Measurements from ENCODE around the gene TMEM168.

DNA sequence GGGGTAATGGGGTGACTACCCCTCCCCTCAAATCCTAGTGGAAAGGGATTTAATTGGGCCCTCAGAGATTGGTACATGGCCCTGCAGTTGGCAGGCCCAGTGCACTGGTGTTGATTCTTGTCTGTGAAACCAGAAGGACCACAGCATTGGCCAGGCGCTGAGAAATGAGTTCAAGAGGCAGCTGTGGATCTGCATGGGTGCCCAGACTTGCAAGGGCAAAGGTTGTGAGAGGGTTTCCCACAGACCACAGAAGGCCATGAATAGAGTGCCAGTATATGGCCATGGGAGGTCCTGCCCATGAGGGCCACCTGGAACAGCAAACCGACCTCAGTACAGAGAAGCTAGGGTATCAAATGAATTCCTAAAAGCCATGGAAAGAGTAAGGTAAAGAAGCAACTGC lies 32.9 kb downstream of the TMEM168 start:
- TF ChIP-seq POLR2AphosphoS5 (IDR thresholded peaks at IDR 0.05; ENCODE audit: borderline replicate concordance, low read depth, low read length) (no peak), EZH2 (IDR thresholded peaks at IDR 0.05) (no peak)

All from SK-N-MC (cell line).